ENCODE measurements around the gene INO80D. TPM values are rescaled to one million over a fixed set of nuclear protein-coding genes. Genes with fewer than 3 reads are reported as not detected.

INO80D gene
- total and polyA plus RNA-seq, 2 donors (not counting 1 experiment from before 2014, with no cell fraction given), result 4.8 to 7.4 TPM

- Histone ChIP-seq H3K9me3 (ENCODE audit: control insufficient read depth, insufficient read depth, low read depth, low read length) (no peaks in the 10 kb centered on the region), H3K9ac (ENCODE audit: insufficient read depth, low read length) (no peak overlapping the region), H3K27ac (ENCODE audit: insufficient read depth, low read length) (no peak overlapping the region), H3K36me3 (ENCODE audit: control insufficient read depth, insufficient read depth, low read length) (no peaks in the 10 kb centered on the region), H3K4me1 (ENCODE audit: control insufficient read depth, extremely low read depth, insufficient read depth, low read length) (no peaks in the 10 kb centered on the region), H2AFZ (ENCODE audit: low read length) (no peak overlapping the region), H3K4me2 (ENCODE audit: extremely low read depth, insufficient read depth, low read length) (no peak overlapping the region), H4K20me1 (ENCODE audit: control insufficient read depth, extremely low read depth, insufficient read depth, low read length) (no peaks in the 10 kb centered on the region), H3K79me2 (ENCODE audit: control insufficient read depth, insufficient read depth, low read length) (no peaks in the 10 kb centered on the region), H3K4me3 (replicated peaks in 1 of 4; ENCODE audit: control extremely low read depth in 1 of 4, insufficient read depth in 1 of 4, low read depth in 3 of 4, low read length in 4 of 4) (no peak overlapping the region), H3K27me3 (ENCODE audit: control insufficient read depth, insufficient read depth, low read length) (no peaks in the 10 kb centered on the region)
- no peak for TF ChIP-seq EZH2 (IDR thresholded peaks at IDR 0.05; ENCODE audit: low read length, missing control alignments)
- no peak for TF ChIP-seq CTCF (conservative IDR thresholded peaks at IDR 0.05 in 1 of 2, IDR thresholded peaks at IDR 0.05 in 1 of 2; ENCODE audit: low read depth in 1 of 2, low read length in 2 of 2)
- no peak for DNase-seq (ENCODE audit: low read depth in 2 of 2)
Observed at GRCh38 chr2:205965707-205966106, 120.3 kb downstream of the INO80D start.

- no peak overlapping the region for H3K27ac ChIP-seq (ENCODE audit: insufficient read depth, low read length)
- H4K20me1 ChIP-seq (ENCODE audit: control insufficient read depth, extremely low read depth, insufficient read depth, low read length), result no peaks in the 10 kb centered on the region
- H3K4me3 ChIP-seq (replicated peaks in 1 of 4; ENCODE audit: control extremely low read depth in 1 of 4, insufficient read depth in 1 of 4, low read depth in 3 of 4, low read length in 4 of 4), result no peak overlapping the region
- DNase-seq (ENCODE audit: low read depth in 2 of 2), result no peak
- no peak overlapping the region for H2AFZ ChIP-seq (ENCODE audit: low read length)
- no peaks in the 10 kb centered on the region for H3K4me1 ChIP-seq (ENCODE audit: control insufficient read depth, extremely low read depth, insufficient read depth, low read length)
- H3K9ac ChIP-seq (ENCODE audit: insufficient read depth, low read length), result no peak overlapping the region
- no peaks in the 10 kb centered on the region for H3K36me3 ChIP-seq (ENCODE audit: control insufficient read depth, insufficient read depth, low read length)
- H3K4me2 ChIP-seq (ENCODE audit: extremely low read depth, insufficient read depth, low read length), result no peak overlapping the region
- H3K27me3 ChIP-seq (ENCODE audit: control insufficient read depth, insufficient read depth, low read length), result no peaks in the 10 kb centered on the region
- no peak for TF ChIP-seq EZH2 (IDR thresholded peaks at IDR 0.05; ENCODE audit: low read length, missing control alignments)
- no peaks in the 10 kb centered on the region for H3K79me2 ChIP-seq (ENCODE audit: control insufficient read depth, insufficient read depth, low read length)
- H3K9me3 ChIP-seq (ENCODE audit: control insufficient read depth, insufficient read depth, low read depth, low read length), result no peaks in the 10 kb centered on the region
Observed at GRCh38 chr2:205964111-205964761, 121.7 kb downstream of the INO80D start.

- Histone ChIP-seq H3K36me3 (ENCODE audit: control insufficient read depth, insufficient read depth, low read length) (no peaks in the 10 kb centered on the region), H3K27me3 (ENCODE audit: control insufficient read depth, insufficient read depth, low read length) (no peaks in the 10 kb centered on the region), H3K27ac (ENCODE audit: insufficient read depth, low read length) (no peak overlapping the region), H3K9me3 (ENCODE audit: control insufficient read depth, insufficient read depth, low read depth, low read length) (no peaks in the 10 kb centered on the region), H3K79me2 (ENCODE audit: control insufficient read depth, insufficient read depth, low read length) (no peaks in the 10 kb centered on the region), H3K4me2 (ENCODE audit: extremely low read depth, insufficient read depth, low read length) (no peak overlapping the region), H4K20me1 (ENCODE audit: control insufficient read depth, extremely low read depth, insufficient read depth, low read length) (no peaks in the 10 kb centered on the region), H2AFZ (ENCODE audit: low read length) (no peak overlapping the region), H3K4me1 (ENCODE audit: control insufficient read depth, extremely low read depth, insufficient read depth, low read length) (no peaks in the 10 kb centered on the region), H3K9ac (ENCODE audit: insufficient read depth, low read length) (no peak overlapping the region), H3K4me3 (replicated peaks in 1 of 4; ENCODE audit: control extremely low read depth in 1 of 4, insufficient read depth in 1 of 4, low read depth in 3 of 4, low read length in 4 of 4) (no peak overlapping the region)
- TF ChIP-seq EZH2 (IDR thresholded peaks at IDR 0.05; ENCODE audit: low read length, missing control alignments) (no peak), CTCF (conservative IDR thresholded peaks at IDR 0.05 in 1 of 2, IDR thresholded peaks at IDR 0.05 in 1 of 2; ENCODE audit: low read depth in 1 of 2, low read length in 2 of 2) (no peak)
- DNase-seq (ENCODE audit: low read depth in 2 of 2), result no peak
Observed at GRCh38 chr2:205959521-205959920, 126.5 kb downstream of the INO80D start.

Data from fibroblast of lung (primary cell).